Uterus (tissue), 4 donors: ENCODE measurements around the gene PRKG1. TPM values are rescaled to one million over a fixed set of nuclear protein-coding genes. Genes with fewer than 3 reads are reported as not detected.

Source experiments
- DNase-seq, 2 donors: peaks; one replicate each; pipeline ENCODE4 v3.0.0-alpha.2; 2019 to 2020
- H3K27ac ChIP-seq, 2 donors: fragments of 200-600 bp; sonication (generic); 1 replicate in 1 of 2; 2 replicates in 1 of 2; pipeline ENCODE4 v1.5.1; 2016 to 2018
- H3K27me3 ChIP-seq, 2 donors: fragments of 200-600 bp; sonication (generic); one replicate each; pipeline ENCODE4 v1.5.1; 2018 to 2019; ENCODE audit warnings: control low read depth in 1 of 2
- H3K36me3 ChIP-seq, 2 donors: fragments of 200-600 bp; sonication (generic); one replicate each; pipeline ENCODE4 v1.5.1; 2019; ENCODE audit warnings: control low read depth in 1 of 2
- H3K4me1 ChIP-seq, 2 donors: fragments of 200-600 bp; sonication (generic); one replicate each; pipeline ENCODE4 v1.5.1; 2018 to 2019; ENCODE audit warnings: control low read depth in 1 of 2
- H3K4me3 ChIP-seq, 2 donors: fragments of 200-600 bp; sonication (generic); 1 replicate in 1 of 2; 2 replicates in 1 of 2; pipeline ENCODE4 v1.5.1; 2018 to 2019; ENCODE audit warnings: mild to moderate bottlenecking in 1 of 2
- H3K9me3 ChIP-seq, 2 donors: fragments of 200-600 bp; sonication (generic); one replicate each; pipeline ENCODE4 v1.5.1; 2019; ENCODE audit warnings: control low read depth in 1 of 2
- CTCF ChIP-seq, 4 experiments: fragments of 200-600 bp in 2 of 4; fragments of 450-650 bp in 2 of 4; sonication (generic) in 2 of 4; IDR thresholded peaks; one replicate each; pipeline ENCODE4 v1.5.1; 2016 to 2019; ENCODE audit warnings: antibody characterized with exemption in 4 of 4, mild to moderate bottlenecking in 2 of 4, moderate library complexity in 1 of 4
- POLR2A ChIP-seq, 2 donors: fragments of 450-650 bp; IDR thresholded peaks; one replicate each; pipeline ENCODE4 v1.6.1; 2016; ENCODE audit warnings: antibody characterized with exemption in 2 of 2, mild to moderate bottlenecking in 1 of 2, moderate library complexity in 1 of 2
- intact Hi-C: fragments of 100-400 bp; cut with DNase I; formaldehyde crosslinking; loops from one replicate; pipeline ENCODE4 v1.15.1; 2023; ENCODE audit warnings: low total_unique reads
- total RNA-seq, 4 donors: library from RNA; depleted of rRNA in 3 of 4; stranded (reverse); fragments of >200 nt in 3 of 4; gene quantifications; one replicate each; pipeline versions ENCODE4 v1.1.0 to v1.2.4, GENCODE V29; 2014 to 2023
- donor health status: DM: yes; HTN: yes; CAD: no.

Gene PRKG1
- total RNA-seq, 4 donors from 2014 or later, result 32.4 to 136 (median 69.6) TPM

DNA sequence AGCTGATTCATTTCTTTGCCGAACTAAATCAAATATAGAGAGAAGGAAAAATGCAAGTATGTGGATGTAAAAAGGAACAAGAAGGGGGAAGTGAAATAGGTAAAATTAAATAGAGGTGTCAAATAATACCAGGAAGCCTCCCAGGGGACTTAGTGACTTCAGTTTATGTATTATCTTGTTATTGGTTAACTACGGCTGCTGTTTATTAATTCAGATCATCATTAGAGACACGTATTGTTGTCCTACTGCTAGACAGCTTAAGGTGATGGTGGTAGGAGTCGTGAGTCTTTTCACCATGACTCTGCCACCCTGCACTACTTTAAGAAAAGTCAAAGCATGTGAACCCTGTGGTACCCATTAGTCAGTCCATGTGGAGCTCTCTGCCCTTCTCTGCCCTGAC is 289.1 kb downstream of the PRKG1 start:
- TF ChIP-seq CTCF (IDR thresholded peaks at IDR 0.05) (no peak), POLR2A (IDR thresholded peaks at IDR 0.05) (no peak)
- no peaks in the 10 kb centered on the region for H3K36me3 ChIP-seq
- H3K9me3 ChIP-seq, result no peaks in the 10 kb centered on the region
- H3K4me1 ChIP-seq, result no peaks in the 10 kb centered on the region
- H3K27me3 ChIP-seq, result no peaks in the 10 kb centered on the region
- no peak for DNase-seq
- intact Hi-C loops, result no loop called here
- H3K4me3 ChIP-seq, result no peak overlapping the region
- no peak overlapping the region for H3K27ac ChIP-seq

GRCh38 chr10:51364674-51365073 is 290.4 kb downstream of the PRKG1 start:
- Histone ChIP-seq H3K4me3 (no peak overlapping the region), H3K4me1 (no peaks in the 10 kb centered on the region), H3K27me3 (no peaks in the 10 kb centered on the region), H3K27ac (peak overlapping the region in 1 of 2 donors; percentile 76), H3K9me3 (no peaks in the 10 kb centered on the region), H3K36me3 (no peaks in the 10 kb centered on the region)
- intact Hi-C loops, result no loop called here
- no peak for DNase-seq
- TF ChIP-seq CTCF (IDR thresholded peaks at IDR 0.05) (no peak), POLR2A (IDR thresholded peaks at IDR 0.05) (no peak)

- H3K27me3 ChIP-seq, result no peaks in the 10 kb centered on the region
- no peaks in the 10 kb centered on the region for H3K4me1 ChIP-seq
- no peak overlapping the region for H3K4me3 ChIP-seq
- intact Hi-C loops, result no loop called here
- H3K27ac ChIP-seq, result peak overlapping the region; percentile 74 to 76
- TF ChIP-seq CTCF (IDR thresholded peaks at IDR 0.05), result no peak
- no peaks in the 10 kb centered on the region for H3K9me3 ChIP-seq
- no peaks in the 10 kb centered on the region for H3K36me3 ChIP-seq
- peak; percentile 26 to 46 for DNase-seq
Measured at GRCh38 chr10:51366044-51366443, 291.8 kb downstream of the PRKG1 start.

- H3K27ac ChIP-seq, result peak overlapping the region; percentile 74 to 76
- TF ChIP-seq POLR2A (IDR thresholded peaks at IDR 0.05) (no peak), CTCF (IDR thresholded peaks at IDR 0.05) (no peak)
- intact Hi-C loops, result no loop called here
- H3K9me3 ChIP-seq, result no peaks in the 10 kb centered on the region
- peak overlapping the region; percentile 21 to 36 for H3K4me3 ChIP-seq
- no peak for DNase-seq
- no peaks in the 10 kb centered on the region for H3K27me3 ChIP-seq
- H3K4me1 ChIP-seq, result no peaks in the 10 kb centered on the region
- no peaks in the 10 kb centered on the region for H3K36me3 ChIP-seq
Measured at GRCh38 chr10:51367127-51367526, 292.8 kb downstream of the PRKG1 start.

DNA sequence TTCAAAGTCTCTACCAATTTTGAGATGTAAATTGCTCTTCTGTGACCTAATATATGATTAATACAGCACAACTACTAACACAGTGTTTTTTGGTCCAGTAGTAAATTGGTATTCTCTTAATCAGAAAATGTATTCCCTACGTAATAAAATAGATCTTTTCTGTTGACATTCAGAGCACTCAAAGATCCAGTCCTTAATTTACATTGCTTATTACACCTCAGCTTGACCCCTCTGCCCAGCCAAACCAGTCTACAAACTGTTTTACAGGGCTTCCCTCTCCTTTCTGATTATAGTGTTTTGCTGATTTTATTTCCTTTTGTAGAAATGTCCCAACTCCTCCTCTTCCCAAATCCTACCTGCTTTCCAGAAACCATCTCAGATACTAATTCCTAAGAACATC is 293.4 kb downstream of the PRKG1 start:
- DNase-seq, result no peak
- intact Hi-C loops, result no loop called here
- Histone ChIP-seq H3K36me3 (no peaks in the 10 kb centered on the region), H3K9me3 (no peaks in the 10 kb centered on the region), H3K4me3 (peak overlapping the region; percentile 21 to 36), H3K27me3 (no peaks in the 10 kb centered on the region), H3K4me1 (no peaks in the 10 kb centered on the region), H3K27ac (peak overlapping the region; percentile 74 to 76)
- TF ChIP-seq POLR2A (IDR thresholded peaks at IDR 0.05) (no peak), CTCF (IDR thresholded peaks at IDR 0.05) (no peak)
